NB4 (cell line): ENCODE results near the gene FGF12.

Source experiments
- DNase-seq: peaks from one replicate; pipeline ENCODE4 v3.0.0; 2010; ENCODE audit warnings: low read depth
- H3K4me3 ChIP-seq: one replicate; pipeline ENCODE4 v1.5.1; 2011; ENCODE audit warnings: mild to moderate bottlenecking, low read depth, low read length, moderate library complexity
- CTCF ChIP-seq: IDR thresholded peaks from one replicate; pipeline ENCODE4 v1.5.1; 2012; ENCODE audit warnings: low read depth, low read length
- MAX ChIP-seq: IDR thresholded peaks from 2 replicates; pipeline ENCODE4 v1.6.1; 2011; ENCODE audit warnings: low read depth, low read length
- MYC ChIP-seq: IDR thresholded peaks from 2 replicates; pipeline ENCODE4 v1.6.1; 2011; ENCODE audit warnings: low read depth, low read length
- POLR2A ChIP-seq: IDR thresholded peaks from 2 replicates; pipeline ENCODE4 v1.6.1; 2011; ENCODE audit warnings: mild to moderate bottlenecking; ENCODE audit not compliant: insufficient read length; ENCODE audit errors: extremely low read depth

Gene FGF12

DNA sequence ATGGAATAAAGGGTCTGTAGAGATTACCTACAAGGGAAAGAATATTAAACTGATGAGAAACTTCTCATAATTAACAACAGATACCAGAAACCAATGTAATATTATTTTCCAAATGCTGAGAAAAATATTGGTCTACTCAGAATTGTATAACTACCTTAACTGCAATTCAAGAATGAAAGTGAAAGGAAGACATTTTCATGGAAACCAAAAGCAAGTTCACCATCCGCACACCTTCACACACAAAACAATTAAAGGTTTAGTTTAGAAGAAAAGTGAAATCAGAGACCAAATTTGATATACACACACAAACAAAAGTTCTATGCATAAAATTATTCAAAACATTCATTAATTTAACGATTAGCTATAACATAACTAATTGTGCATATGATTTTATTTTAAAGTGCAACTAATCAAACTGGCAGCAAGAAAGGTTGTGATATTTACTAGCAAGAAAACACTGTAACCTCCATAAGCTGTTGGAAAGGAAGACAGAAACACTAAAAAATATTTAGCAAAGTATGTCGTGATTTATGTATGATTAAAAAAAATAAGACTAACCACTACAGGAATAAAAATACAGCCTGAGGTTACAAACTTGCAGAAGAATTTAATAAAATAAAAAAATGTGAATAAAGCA, 395.5 kb downstream of the FGF12 start:
- TF ChIP-seq MYC (no peak), CTCF (no peak), MAX (no peak), POLR2A (no peak)
- no peak overlapping the region for H3K4me3 ChIP-seq
- DNase-seq: no peak

DNA sequence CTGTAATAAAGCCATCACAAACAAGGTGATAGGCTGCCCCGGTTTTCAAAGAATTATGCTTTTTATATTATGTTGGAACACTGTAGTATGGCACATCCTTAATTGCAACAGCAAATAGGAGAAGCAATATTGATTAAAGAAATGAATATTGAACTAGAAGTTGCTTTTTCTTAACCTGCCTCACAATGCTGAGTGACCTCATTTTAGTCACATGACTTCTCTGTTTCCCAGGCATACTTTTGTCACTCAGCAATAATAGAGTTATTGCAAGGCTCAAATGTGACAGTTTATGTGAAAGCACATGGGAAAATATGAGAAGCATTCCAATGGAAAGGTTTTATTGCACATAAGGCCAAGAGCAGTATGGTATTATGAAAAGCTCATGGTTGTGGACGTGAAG, 400.7 kb downstream of the FGF12 start:
- no peak overlapping the region for H3K4me3 ChIP-seq
- TF ChIP-seq POLR2A (no peak), MAX (no peak), MYC (no peak), CTCF (no peak)
- no peak for DNase-seq

GRCh38 chr3:192317564-192317963, 409.8 kb downstream of the FGF12 start:
- TF ChIP-seq MAX: no peak
- no peak overlapping the region for H3K4me3 ChIP-seq
- DNase-seq: no peak

DNA sequence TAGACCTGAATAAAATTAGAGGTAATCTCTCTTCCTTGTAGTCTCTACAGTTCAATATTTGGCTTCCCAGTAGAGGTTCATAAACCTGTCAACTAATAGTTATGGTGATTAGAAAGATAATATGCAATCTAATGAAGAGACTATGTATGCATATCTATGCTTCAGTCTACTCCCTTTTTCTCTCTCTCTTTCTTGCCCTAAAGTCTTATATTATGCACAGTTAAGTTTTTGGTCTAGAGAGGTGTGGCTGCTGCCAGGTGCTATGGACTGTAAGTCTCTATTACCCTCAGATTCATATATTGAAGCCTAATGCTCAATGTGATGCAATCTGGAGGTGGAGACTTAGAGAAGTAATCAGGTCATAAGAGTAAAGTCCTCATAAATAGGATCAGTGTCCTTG, 413.7 kb downstream of the FGF12 start:
- no peak for DNase-seq
- H3K4me3 ChIP-seq: no peak overlapping the region
- no peak for TF ChIP-seq CTCF

DNA sequence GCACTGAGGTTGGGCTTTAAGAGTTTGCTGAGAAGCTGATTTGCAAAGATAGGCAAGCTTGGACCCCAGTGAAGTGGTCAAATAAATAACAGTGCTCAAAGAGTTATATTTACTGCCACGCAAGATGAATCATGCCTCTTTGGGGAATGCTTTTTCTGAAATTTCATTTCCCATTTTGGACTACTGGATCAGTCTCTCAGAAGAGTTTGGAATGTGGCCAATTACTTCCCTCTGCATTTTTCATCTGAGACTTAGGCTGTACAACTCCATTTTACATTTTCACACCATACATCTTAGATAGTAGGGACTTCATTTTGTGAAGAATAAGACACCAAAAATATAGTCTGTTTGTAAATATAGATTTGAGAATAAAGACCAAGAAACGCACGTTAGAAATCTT, 419.7 kb downstream of the FGF12 start:
- TF ChIP-seq CTCF (no peak), MYC (no peak), MAX (no peak), POLR2A (no peak)
- no peak for DNase-seq

DNA sequence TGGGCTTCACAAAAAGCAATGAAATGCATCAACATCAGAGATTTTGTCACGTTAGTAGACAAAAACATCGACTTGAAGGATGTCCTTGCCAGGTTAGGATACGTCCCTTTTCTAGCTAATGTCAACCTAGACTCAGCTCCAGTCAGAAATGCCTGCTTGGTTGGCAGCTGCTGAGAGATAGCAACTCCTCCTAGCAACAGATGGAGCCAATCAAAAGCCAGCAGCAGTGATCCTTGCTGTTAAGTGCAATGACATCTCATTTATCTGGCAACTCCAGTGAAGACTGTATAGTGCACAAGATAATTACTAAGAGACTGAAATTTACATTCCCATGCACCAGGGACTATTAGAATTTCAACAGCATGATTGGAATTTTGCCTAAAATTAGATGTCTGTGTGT, 424.1 kb downstream of the FGF12 start:
- DNase-seq: no peak
- TF ChIP-seq CTCF (no peak), MAX (no peak), POLR2A (no peak), MYC (no peak)
- no peak overlapping the region for H3K4me3 ChIP-seq

More for the DNA sequence above, 419.7 kb downstream of the FGF12 start:
- H3K4me3 ChIP-seq: no peak overlapping the region
